Peyer's patch (tissue), 4 donors: ENCODE results near the gene HMGXB3.

ENCODE experiments used
- POLR2A ChIP-seq, 2 donors: fragments of 450-650 bp; IDR thresholded peaks; one replicate each; pipeline ENCODE4 v1.5.1; 2017; ENCODE audit warnings: antibody characterized with exemption in 2 of 2, mild to moderate bottlenecking in 2 of 2, moderate library complexity in 2 of 2
- TF ChIP-seq, protein P1 (sequence below), 6 experiments: fragments of 450-650 bp in 4 of 6; fragments of 200-600 bp in 2 of 6; sonication (generic) in 1 of 6; IDR thresholded peaks; one replicate each; pipeline ENCODE4 v1.5.1; 2017 to 2019; ENCODE audit warnings: antibody characterized with exemption in 6 of 6, mild to moderate bottlenecking in 3 of 6, moderate library complexity in 1 of 6

DNA sequence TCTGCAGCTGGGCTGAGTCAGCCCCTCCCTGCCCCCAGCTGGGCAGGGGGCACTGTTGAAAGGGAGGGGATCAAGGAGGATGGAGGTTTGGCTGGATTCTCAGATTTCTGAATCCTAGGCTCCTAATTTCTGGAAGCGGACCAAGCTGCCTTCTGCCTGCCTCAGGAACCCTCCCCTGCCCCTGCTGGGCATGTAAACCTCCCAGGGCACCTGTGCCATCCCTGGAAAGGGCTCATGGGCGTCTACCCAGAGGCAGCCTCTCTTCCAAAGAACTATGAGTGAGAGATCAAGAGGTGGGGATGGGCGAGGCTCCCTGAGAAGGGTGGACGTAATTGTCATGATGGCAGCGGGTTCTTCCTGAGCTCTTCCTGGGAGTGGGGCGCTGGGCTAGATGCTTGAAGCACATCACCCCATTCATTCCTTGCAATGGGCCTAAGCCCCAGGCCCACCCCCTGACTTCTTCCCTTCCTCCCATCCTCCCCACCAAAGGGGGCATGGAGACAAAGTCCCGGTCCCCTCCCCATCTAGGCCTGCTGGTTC, 64.2 kb downstream of the HMGXB3 start:
- TF ChIP-seq POLR2A (IDR thresholded peaks at IDR 0.05), result no peak
- TF ChIP-seq, protein P1, sequence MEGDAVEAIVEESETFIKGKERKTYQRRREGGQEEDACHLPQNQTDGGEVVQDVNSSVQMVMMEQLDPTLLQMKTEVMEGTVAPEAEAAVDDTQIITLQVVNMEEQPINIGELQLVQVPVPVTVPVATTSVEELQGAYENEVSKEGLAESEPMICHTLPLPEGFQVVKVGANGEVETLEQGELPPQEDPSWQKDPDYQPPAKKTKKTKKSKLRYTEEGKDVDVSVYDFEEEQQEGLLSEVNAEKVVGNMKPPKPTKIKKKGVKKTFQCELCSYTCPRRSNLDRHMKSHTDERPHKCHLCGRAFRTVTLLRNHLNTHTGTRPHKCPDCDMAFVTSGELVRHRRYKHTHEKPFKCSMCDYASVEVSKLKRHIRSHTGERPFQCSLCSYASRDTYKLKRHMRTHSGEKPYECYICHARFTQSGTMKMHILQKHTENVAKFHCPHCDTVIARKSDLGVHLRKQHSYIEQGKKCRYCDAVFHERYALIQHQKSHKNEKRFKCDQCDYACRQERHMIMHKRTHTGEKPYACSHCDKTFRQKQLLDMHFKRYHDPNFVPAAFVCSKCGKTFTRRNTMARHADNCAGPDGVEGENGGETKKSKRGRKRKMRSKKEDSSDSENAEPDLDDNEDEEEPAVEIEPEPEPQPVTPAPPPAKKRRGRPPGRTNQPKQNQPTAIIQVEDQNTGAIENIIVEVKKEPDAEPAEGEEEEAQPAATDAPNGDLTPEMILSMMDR (IDR thresholded peaks at IDR 0.05), result no peak
